Measurements from ENCODE around the gene SCML1. TPM values are rescaled to one million over a fixed set of nuclear protein-coding genes. Genes with fewer than 3 reads are reported as not detected.
A peak's percentile ranks its signal among the peaks of the same experiment; 100 is the strongest.

Gene SCML1, protein sequence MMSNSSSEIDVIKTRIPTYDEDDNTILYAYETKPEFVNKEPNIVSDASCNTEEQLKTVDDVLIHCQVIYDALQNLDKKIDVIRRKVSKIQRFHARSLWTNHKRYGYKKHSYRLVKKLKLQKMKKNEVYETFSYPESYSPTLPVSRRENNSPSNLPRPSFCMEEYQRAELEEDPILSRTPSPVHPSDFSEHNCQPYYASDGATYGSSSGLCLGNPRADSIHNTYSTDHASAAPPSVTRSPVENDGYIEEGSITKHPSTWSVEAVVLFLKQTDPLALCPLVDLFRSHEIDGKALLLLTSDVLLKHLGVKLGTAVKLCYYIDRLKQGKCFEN
- 1.3 and 1.6 TPM in 2 replicates for total RNA-seq (2021)
- long read RNA-seq, partial matches to known transcripts = 0 of 10 reads
- long read RNA-seq, other reads (novel, unspliced or antisense) = 3 of 10 reads

DNA sequence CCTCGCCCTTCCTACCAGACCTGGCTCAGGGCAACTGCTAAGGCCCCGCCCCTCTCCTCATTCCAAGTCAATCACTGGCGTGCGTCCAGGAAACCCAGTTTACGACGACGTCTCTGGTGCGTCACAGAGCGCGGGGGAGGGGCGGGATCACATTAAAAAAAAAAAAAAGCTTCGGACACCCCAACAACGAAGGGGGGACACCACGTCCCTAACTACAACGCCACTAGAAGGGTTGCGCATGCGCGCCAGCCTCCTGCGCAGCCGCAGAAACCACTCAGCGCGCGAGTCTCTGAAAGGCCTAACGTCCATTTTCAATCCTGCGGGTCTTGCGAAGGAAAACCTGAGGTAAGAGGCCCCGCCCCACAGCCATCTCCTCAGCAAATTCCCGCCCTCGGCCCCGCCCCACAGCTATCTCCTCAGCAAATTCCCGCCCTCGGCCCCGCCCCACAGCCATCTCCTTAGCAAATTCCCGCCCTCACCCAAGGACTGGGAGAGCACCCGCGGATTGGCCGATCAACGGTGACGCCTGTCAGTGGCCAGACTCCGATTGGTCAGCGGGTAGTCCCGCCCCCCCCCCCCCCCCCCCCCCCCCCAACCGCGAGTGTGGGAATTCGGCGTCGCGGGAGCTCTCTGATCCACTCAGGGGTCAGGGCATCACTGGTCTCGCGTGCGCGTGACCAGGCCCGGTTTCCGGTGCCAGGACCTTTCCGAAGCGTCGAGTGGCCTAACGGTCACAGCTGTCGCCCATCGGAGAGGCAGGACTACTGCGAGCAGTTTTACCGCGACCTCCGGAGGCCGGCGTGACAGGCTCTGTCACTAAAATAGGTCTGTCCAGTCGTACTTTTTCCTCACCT lies at the start of gene SCML1:
Gene SCML1, plus strand, starts transcription at position 638 of the 854 bp plus-strand sequence. CDS start 6,694 bp downstream, outside the sequence.
- no peak within 1 kb of the TSS for H3K18ac ChIP-seq (ENCODE audit: insufficient read length, low read depth, low read length)
- H3K56ac ChIP-seq (ENCODE audit: insufficient read length, low read depth, low read length) = no peak within 1 kb of the TSS
- no peak within 1 kb of the TSS for H2BK12ac ChIP-seq (ENCODE audit: insufficient read length, low read depth, low read length)
- H3K79me1 ChIP-seq (ENCODE audit: insufficient read depth, low read depth, low read length, poor library complexity, severe bottlenecking) = no peaks in the 10 kb centered on the region
- DNase-seq = peak; percentile 96
- H4K20me1 ChIP-seq (ENCODE audit: control insufficient read depth, insufficient read depth, insufficient read length) = no peaks in the 10 kb centered on the region
- H3K23ac ChIP-seq (ENCODE audit: insufficient read length, low read depth, low read length) = no peak within 1 kb of the TSS
- Mint-ChIP-seq H3K27me3 (ENCODE audit: low read depth) (peaks cover 36% of the 10 kb centered on the region), H3K4me1 (peaks cover 6 to 20% of the 10 kb centered on the region in 2 experiments; a peak in 3 of 4 replicates), H3K36me3 (ENCODE audit: insufficient read depth in 1 of 3, low read depth in 3 of 3) (peaks cover 0 to 2% (median 2%) of the 10 kb centered on the region in 3 experiments; a peak in 1 of 7 replicates), H3K9me3 (peaks cover 0 to 10% of the 10 kb centered on the region in 2 experiments; a peak in 1 of 5 replicates), H3K27ac (peak within 1 kb of the TSS in 2 of 3 experiments; percentile 44 to 52; a peak in 2 of 7 replicates), H3K4me3 (peak within 1 kb of the TSS; percentile 63 to 77)
- H3K4me1 ChIP-seq (ENCODE audit: insufficient read depth, low read length) = no peaks in the 10 kb centered on the region
- H4K5ac ChIP-seq (ENCODE audit: insufficient read length, low read depth, low read length) = no peak within 1 kb of the TSS
- no peaks in the 10 kb centered on the region for H3K27me3 ChIP-seq (ENCODE audit: insufficient read depth, low read length)
- H4K91ac ChIP-seq (ENCODE audit: insufficient read length, low read depth, low read length) = no peak within 1 kb of the TSS
- H2BK15ac ChIP-seq (ENCODE audit: low read depth, low read length) = no peak within 1 kb of the TSS
- H3K4ac ChIP-seq (ENCODE audit: low read depth, low read length) = no peak within 1 kb of the TSS
- no peak within 1 kb of the TSS for H2BK120ac ChIP-seq (ENCODE audit: low read depth, low read length, poor library complexity, severe bottlenecking)
- no peak for TF ChIP-seq CTCF (conservative IDR thresholded peaks at IDR 0.05)
- no peaks in the 10 kb centered on the region for H3K79me2 ChIP-seq (ENCODE audit: insufficient read depth, low read length)
- peak within 1 kb of the TSS; percentile 4 for H3K4me2 ChIP-seq (ENCODE audit: insufficient read depth, insufficient read length, low read length)
- H3K23me2 ChIP-seq (ENCODE audit: insufficient read length, low read depth, low read length, poor library complexity, severe bottlenecking) = peaks cover 8% of the 10 kb centered on the region
- no peak within 1 kb of the TSS for H2AFZ ChIP-seq (ENCODE audit: low read length)
- no peak within 1 kb of the TSS for H2AK5ac ChIP-seq (ENCODE audit: insufficient read length, low read length)
- no peak within 1 kb of the TSS for H3K27ac ChIP-seq (ENCODE audit: insufficient read length, low read depth, low read length)
- peak within 1 kb of the TSS; percentile 13 for H3K9ac ChIP-seq (ENCODE audit: extremely low read depth, insufficient read length, low read length)
- no peak within 1 kb of the TSS for H4K8ac ChIP-seq (replicated peaks; ENCODE audit: insufficient read length, low read depth, low read length)
- H3T11ph ChIP-seq (ENCODE audit: low read length) = no peak within 1 kb of the TSS
- H2BK5ac ChIP-seq (ENCODE audit: insufficient read length, low read length) = no peak within 1 kb of the TSS
- no peak within 1 kb of the TSS for H3K14ac ChIP-seq (ENCODE audit: insufficient read depth, low read length)
- WGBS (ENCODE audit: extremely low coverage, insufficient read length, low lambda C conversion rate) = no CpG with 5 or more reads among the region's 67 CpGs
- no peaks in the 10 kb centered on the region for H3K9me3 ChIP-seq (ENCODE audit: control insufficient read depth, low read depth, low read length)
- no peak within 1 kb of the TSS for H2BK20ac ChIP-seq (ENCODE audit: low read depth, low read length, poor library complexity, severe bottlenecking)
